Measurements from ENCODE around the gene MAP3K1. TPM values are rescaled to one million over a fixed set of nuclear protein-coding genes. Genes with fewer than 3 reads are reported as not detected.
A peak's percentile ranks its signal among the peaks of the same experiment; 100 is the strongest.

MAP3K1 gene
- total RNA-seq, 2 experiments from 2014 or later: 20.5 to 20.6 TPM

DNA sequence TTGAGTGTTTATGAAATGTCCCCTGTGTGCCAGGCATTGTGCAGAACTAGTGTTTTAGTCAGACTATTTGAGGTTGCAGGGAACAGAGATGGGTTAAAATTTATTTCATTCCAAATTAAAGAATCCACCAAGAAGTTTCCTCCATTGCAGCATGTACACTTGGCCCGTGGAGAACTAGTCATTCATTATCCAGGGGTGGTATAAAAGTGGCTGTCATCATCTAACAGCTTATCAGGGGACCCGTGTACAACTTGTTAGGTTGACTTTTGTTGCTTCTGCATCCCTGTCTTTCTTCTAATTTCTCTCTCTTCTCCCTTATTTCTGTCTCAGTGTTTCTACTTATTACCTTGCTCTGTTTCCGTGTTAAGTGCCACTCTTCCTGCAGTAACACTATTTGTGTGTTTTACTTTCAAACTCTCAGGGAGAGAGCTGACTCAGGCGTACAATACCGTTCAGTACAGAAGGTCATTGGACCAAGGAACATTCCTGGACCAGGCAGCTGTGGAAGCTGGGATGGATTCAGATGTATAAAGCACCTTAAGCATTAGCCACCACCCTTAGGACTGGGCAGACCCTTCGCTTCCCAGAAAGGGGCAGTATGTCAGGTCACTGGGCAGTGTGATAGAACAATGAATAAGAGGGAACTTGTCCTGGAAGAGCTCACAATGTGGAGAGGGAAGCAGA, 36.1 kb downstream of the MAP3K1 start:
- Mint-ChIP-seq H3K4me1 (ENCODE audit: low read depth) (peaks cover 84% of the 10 kb centered on the region), H3K27me3 (no peaks in the 10 kb centered on the region), H3K36me3 (no peaks in the 10 kb centered on the region), H3K27ac (peak overlapping the region; percentile 36), H3K9me3 (no peaks in the 10 kb centered on the region), H3K4me3 (no peak overlapping the region)
- no peak for DNase-seq
- intact Hi-C loops (cut with micrococcal nuclease): no loop called here
- CTCF ChIA-PET: interaction anchor here (1.1 to 1.2 kb wide), 2 partner anchors 10 to 287 kb away, joined by 3 to 4 read pairs; no protein-coding TSS in a partner anchor
- POLR2A ChIA-PET: interaction anchor here (1.3 kb wide), 1 partner anchor 9 kb away, joined by 4 read pairs; no protein-coding TSS in a partner anchor

DNA sequence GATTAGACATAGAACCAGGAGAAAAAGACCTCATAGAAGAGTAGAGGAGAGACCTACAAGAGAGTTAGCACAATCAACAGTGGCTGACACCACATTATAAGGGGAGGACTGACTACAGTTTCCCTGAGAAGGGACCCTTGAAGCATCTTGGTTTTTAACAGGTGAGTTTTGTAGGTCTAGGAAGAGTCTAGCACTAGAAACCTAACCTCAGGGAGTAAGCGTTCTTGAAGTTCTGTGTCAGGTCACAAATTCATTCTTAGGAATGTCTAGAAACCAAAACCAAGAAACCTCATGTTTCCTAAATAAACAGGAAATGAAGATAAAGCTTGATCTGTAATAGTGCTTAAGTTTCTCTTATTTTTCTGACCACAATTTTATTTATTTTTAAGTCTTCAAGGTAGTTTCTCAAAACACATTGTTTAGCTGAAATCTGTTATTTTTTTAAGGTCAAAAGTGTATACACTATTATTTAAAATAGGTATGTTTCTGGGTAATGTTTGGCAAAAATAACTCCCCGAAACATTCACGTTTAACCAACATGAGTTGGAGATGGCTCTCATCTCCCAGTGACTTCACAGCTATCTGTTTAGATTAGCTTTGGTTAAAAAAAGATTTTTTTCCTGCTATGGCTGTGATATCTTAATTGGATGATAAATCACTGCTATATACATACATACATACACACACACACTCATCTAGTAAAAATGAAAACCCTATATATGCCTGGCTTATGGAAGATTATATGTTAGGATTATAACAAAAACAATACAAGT, 37.1 kb downstream of the MAP3K1 start:
- Mint-ChIP-seq H3K9me3 (no peaks in the 10 kb centered on the region), H3K4me3 (peak overlapping the region; percentile 17), H3K4me1 (ENCODE audit: low read depth) (peaks cover 78% of the 10 kb centered on the region), H3K36me3 (no peaks in the 10 kb centered on the region), H3K27me3 (no peaks in the 10 kb centered on the region), H3K27ac (peak overlapping the region; percentile 61)
- intact Hi-C loops (cut with micrococcal nuclease): no loop called here
- DNase-seq: no peak
- POLR2A ChIA-PET: interaction anchor here (1.3 kb wide), 1 partner anchor 10 kb away, joined by 4 read pairs; no protein-coding TSS in a partner anchor
- CTCF ChIA-PET: interaction anchor here (1.0 to 1.2 kb wide), 4 partner anchors 11 to 581 kb away, joined by 3 to 4 read pairs (median 4); no protein-coding TSS in a partner anchor

DNA sequence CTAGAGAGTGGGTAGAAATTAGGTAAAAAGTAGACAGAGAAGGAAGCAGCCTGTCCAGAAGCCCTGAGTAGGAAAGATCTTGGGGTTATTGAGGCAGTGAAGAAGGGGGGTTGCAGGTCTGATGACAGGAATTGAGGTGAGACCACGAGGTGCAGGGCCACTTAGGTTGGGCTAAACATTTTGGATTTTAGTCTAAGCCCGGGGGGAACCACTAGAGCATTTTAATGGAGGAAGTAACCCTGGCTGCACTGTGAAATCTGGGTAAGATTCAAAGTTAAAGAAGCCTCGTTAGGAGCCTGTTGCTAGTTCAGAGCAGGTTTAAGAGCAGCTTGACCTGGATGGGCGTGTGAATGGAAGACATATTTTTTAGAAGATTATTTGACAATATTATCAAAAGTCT, 38.3 kb downstream of the MAP3K1 start:
- DNase-seq: no peak
- no peaks in the 10 kb centered on the region for H3K9me3 Mint-ChIP-seq
- H3K36me3 Mint-ChIP-seq: peaks cover 2% of the 10 kb centered on the region
- CTCF ChIA-PET: interaction anchor here (1.0 kb wide), 1 partner anchor 167 kb away, joined by 3 read pairs; no protein-coding TSS in a partner anchor
- POLR2A ChIA-PET: no interaction called here
- peaks cover 68% of the 10 kb centered on the region for H3K4me1 Mint-ChIP-seq (ENCODE audit: low read depth)
- intact Hi-C loops (cut with micrococcal nuclease): no loop called here
- H3K4me3 Mint-ChIP-seq: no peak overlapping the region
- H3K27ac Mint-ChIP-seq: peak overlapping the region; percentile 46
- H3K27me3 Mint-ChIP-seq: no peaks in the 10 kb centered on the region

DNA sequence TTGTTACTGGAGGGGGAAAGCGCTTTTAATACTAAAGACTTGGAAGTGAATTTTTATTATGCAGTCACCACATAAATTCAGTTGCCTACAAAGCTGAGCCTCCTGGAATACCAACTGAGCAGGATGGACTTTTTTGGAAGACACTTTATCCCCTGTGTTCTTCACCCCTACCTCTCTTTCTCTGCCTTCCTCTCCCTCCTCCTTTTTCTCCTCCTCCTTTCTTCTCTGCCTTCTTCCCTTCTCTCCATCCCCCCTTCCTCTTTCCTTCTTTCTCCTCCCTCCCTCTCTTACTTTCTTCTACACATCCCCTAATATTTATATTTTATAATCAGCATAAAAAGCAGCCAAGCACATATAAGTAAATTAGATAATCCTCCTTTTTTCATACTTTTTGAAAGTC, 39.6 kb downstream of the MAP3K1 start:
- DNase-seq: no peak
- ChIA-PET POLR2A (no interaction called here), CTCF (interaction anchor here (1.5 to 2.8 kb wide), 2 partner anchors 28 to 584 kb away, joined by 5 to 9 read pairs; no protein-coding TSS in a partner anchor)
- H3K4me3 Mint-ChIP-seq: no peak overlapping the region
- intact Hi-C loops (cut with micrococcal nuclease): no loop called here
- H3K27me3 Mint-ChIP-seq: no peaks in the 10 kb centered on the region
- H3K36me3 Mint-ChIP-seq: peaks cover 2% of the 10 kb centered on the region
- H3K27ac Mint-ChIP-seq: peak overlapping the region; percentile 72
- H3K4me1 Mint-ChIP-seq (ENCODE audit: low read depth): peaks cover 56% of the 10 kb centered on the region
- H3K9me3 Mint-ChIP-seq: no peaks in the 10 kb centered on the region

DNA sequence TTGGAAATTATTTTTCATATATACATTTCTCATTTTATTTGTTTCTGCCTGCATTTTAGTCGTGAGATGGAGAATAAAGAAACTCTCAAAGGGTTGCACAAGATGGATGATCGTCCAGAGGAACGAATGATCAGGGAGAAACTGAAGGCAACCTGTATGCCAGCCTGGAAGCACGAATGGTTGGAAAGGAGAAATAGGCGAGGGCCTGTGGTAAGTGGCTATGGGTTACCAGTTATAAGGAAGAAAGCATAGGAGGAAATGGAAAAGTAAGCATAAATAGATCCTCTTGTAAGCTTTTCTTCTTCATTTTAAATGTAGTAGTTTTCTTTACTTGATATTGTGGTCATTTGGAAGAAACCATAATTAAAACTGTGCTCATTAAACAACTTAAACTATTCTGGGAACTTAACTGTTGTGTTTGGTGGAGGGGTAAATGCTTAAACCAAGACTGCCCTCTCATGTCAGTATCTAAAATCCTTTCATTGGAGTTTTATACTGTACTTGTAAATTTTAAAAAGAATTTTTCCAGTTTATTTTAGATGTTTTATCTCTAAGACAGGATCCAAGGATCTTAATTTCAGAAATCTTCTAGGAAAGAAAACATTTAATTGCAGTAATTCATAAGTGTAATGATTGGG, 41.3 kb downstream of the MAP3K1 start:
- POLR2A ChIA-PET: no interaction called here
- CTCF ChIA-PET: interaction anchor here (0.7 to 2.8 kb wide), 3 partner anchors 18 to 585 kb away, joined by 3 to 10 read pairs (median 9); no protein-coding TSS in a partner anchor
- Mint-ChIP-seq H3K27ac (peak overlapping the region; percentile 16), H3K4me1 (ENCODE audit: low read depth) (peaks cover 47% of the 10 kb centered on the region), H3K9me3 (no peaks in the 10 kb centered on the region), H3K4me3 (no peak overlapping the region), H3K27me3 (no peaks in the 10 kb centered on the region), H3K36me3 (peaks cover 12% of the 10 kb centered on the region)
- intact Hi-C loops (cut with micrococcal nuclease): no loop called here
- no peak for DNase-seq

DNA sequence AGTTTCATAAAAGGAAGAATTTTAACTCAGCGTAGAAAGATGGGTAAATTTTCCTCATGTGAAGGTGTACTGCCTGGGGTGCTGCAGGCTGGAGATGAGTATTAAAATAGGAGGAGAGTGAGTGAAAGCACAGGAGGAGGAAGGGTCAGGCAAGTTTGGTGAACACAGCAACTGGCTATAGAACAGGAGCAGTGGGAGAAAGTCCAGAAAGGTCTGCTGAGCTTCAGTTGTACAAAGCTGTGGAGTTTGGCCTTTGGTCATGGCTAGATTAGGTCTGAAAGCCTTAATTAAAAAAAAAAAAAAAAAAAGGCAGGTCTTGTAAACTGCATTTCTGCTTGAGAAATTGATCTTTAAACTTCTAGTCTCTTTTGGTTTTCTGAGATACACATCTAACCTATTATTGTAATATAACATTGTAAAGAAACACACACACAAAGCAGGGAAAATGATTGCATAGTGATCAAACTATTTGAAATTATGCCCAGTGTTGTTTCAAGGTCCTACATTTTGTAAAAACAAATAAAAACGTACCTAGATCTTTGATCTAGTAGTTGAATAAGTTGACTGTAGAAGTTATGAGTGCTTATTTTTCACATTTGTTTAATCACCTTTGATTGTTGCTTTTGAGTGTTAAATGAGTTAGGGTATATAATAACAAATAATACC, 43.6 kb downstream of the MAP3K1 start:
- no peak overlapping the region for H3K4me3 Mint-ChIP-seq
- POLR2A ChIA-PET: interaction anchor here (0.5 kb wide), 1 partner anchor 592 kb away, joined by 3 read pairs; no protein-coding TSS in a partner anchor
- H3K27me3 Mint-ChIP-seq: no peaks in the 10 kb centered on the region
- no peaks in the 10 kb centered on the region for H3K9me3 Mint-ChIP-seq
- H3K4me1 Mint-ChIP-seq (ENCODE audit: low read depth): peaks cover 35% of the 10 kb centered on the region
- H3K27ac Mint-ChIP-seq: no peak overlapping the region
- peaks cover 20% of the 10 kb centered on the region for H3K36me3 Mint-ChIP-seq
- intact Hi-C loops (cut with micrococcal nuclease): no loop called here
- CTCF ChIA-PET: interaction anchor here (1.0 to 2.0 kb wide), 2 partner anchors 21 to 588 kb away, joined by 5 to 6 read pairs; no protein-coding TSS in a partner anchor
- DNase-seq: no peak

DNA sequence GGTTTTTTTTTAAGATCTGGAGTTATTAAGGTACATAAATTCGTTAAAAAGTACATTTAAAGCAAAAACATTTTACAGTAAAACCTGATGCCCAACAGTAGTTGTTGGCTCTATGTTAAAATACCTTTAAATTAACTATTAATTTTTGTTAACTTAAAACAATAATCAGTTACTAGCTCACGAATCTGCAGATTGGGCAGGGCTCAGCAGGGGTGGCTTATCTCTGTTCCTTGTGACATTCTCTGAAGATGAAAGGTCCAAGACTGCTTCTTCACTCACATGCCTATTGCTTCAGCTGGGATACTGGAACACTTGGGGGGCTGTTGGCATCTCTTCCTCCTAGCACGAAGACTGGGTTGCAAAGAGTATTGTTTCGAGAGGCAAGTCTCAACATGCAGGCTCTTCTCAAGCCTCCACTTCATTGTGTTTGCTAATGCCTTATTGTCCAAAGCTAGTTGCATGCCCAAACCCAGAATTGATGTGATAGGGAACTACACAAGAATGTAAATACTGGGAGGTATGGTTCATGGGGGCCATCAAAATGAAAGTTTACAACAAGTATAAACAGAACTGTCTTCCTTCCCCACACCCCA, 46.6 kb downstream of the MAP3K1 start:
- intact Hi-C loops (cut with micrococcal nuclease): no loop called here
- Mint-ChIP-seq H3K4me3 (no peak overlapping the region), H3K9me3 (no peaks in the 10 kb centered on the region), H3K27ac (no peak overlapping the region), H3K36me3 (peaks cover 28% of the 10 kb centered on the region), H3K27me3 (no peaks in the 10 kb centered on the region), H3K4me1 (ENCODE audit: low read depth) (peaks cover 14% of the 10 kb centered on the region)
- CTCF ChIA-PET: interaction anchor here (0.8 to 0.9 kb wide), 2 partner anchors 35 to 591 kb away, joined by 3 to 4 read pairs; no protein-coding TSS in a partner anchor
- no peak for DNase-seq
- POLR2A ChIA-PET: no interaction called here

DNA sequence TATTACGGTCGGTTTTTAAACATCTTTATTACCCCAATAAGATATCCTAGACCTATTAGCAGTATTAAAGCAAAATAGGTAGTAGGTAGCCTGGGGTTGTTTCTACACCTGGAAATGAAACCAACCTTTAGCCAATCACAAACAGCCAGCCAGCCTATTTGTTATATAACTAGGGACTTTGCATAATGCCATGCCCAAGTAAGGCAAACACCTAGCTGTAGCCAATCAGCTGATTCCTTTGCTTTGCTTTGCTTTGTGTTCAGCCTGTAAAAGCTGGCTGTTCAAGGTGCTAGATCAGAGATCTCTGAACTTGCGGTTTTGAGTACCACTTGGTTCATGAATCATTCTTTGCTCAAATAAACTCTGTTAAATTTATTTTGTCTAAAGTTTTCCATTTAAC, 47.6 kb downstream of the MAP3K1 start:
- CTCF ChIA-PET: interaction anchor here (1.0 kb wide), 1 partner anchor 24 kb away, joined by 3 read pairs; no protein-coding TSS in a partner anchor
- POLR2A ChIA-PET: no interaction called here
- intact Hi-C loops (cut with micrococcal nuclease): no loop called here
- H3K27me3 Mint-ChIP-seq: no peaks in the 10 kb centered on the region
- H3K9me3 Mint-ChIP-seq: no peaks in the 10 kb centered on the region
- H3K27ac Mint-ChIP-seq: no peak overlapping the region
- no peak overlapping the region for H3K4me3 Mint-ChIP-seq
- DNase-seq: no peak
- peaks cover 28% of the 10 kb centered on the region for H3K36me3 Mint-ChIP-seq
- peaks cover 14% of the 10 kb centered on the region for H3K4me1 Mint-ChIP-seq (ENCODE audit: low read depth)

DNA sequence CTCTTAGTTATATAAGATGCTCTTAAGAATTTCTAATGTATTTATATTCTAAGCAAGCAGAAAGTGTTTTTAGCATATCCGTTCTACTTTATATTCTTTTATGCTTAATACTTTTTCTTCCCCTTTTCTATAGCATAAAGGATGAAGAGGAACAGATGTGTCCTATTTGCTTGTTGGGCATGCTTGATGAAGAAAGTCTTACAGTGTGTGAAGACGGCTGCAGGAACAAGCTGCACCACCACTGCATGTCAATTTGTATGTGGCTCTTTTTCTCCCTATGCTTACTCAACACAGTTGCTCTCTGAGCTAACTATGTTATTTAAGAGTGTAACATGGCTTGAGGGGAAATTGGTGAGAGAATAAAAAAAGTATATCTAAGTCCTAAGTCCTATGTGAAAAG, 56.4 kb downstream of the MAP3K1 start:
- H3K4me3 Mint-ChIP-seq: no peak overlapping the region
- no peaks in the 10 kb centered on the region for H3K9me3 Mint-ChIP-seq
- no peaks in the 10 kb centered on the region for H3K27me3 Mint-ChIP-seq
- CTCF ChIA-PET: interaction anchor here (1.4 kb wide), 1 partner anchor 34 kb away, joined by 4 read pairs; no protein-coding TSS in a partner anchor
- peaks cover 33% of the 10 kb centered on the region for H3K4me1 Mint-ChIP-seq (ENCODE audit: low read depth)
- DNase-seq: no peak
- intact Hi-C loops (cut with micrococcal nuclease): no loop called here
- POLR2A ChIA-PET: no interaction called here
- peaks cover 28% of the 10 kb centered on the region for H3K36me3 Mint-ChIP-seq
- peak overlapping the region; percentile 0 for H3K27ac Mint-ChIP-seq

DNA sequence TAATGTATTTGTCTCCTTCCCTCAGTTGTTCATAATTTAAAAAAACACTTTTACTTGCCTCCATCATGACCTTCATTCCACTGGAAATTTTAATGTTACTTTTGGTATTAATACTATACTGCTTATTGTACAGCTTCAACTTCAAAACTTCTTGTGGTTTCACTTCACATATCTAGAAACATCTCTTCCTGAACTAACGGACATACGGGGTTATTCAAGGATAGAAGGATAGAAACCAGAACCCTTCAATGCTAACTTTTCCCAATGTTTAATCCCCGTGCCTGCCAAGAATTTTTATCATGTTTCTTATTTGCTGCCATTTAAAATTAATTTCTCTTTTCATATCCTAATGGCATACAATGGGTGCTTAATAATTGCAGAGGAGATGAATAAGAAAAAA, 57.7 kb downstream of the MAP3K1 start:
- Mint-ChIP-seq H3K4me3 (no peak overlapping the region), H3K9me3 (no peaks in the 10 kb centered on the region), H3K4me1 (ENCODE audit: low read depth) (peaks cover 36% of the 10 kb centered on the region), H3K27ac (peak overlapping the region; percentile 35), H3K36me3 (peaks cover 31% of the 10 kb centered on the region), H3K27me3 (no peaks in the 10 kb centered on the region)
- intact Hi-C loops (cut with micrococcal nuclease): no loop called here
- CTCF ChIA-PET: interaction anchor here (1.3 to 1.5 kb wide), 3 partner anchors 34 to 609 kb away, joined by 4 to 5 read pairs (median 4); no protein-coding TSS in a partner anchor
- no peak for DNase-seq
- POLR2A ChIA-PET: no interaction called here

DNA sequence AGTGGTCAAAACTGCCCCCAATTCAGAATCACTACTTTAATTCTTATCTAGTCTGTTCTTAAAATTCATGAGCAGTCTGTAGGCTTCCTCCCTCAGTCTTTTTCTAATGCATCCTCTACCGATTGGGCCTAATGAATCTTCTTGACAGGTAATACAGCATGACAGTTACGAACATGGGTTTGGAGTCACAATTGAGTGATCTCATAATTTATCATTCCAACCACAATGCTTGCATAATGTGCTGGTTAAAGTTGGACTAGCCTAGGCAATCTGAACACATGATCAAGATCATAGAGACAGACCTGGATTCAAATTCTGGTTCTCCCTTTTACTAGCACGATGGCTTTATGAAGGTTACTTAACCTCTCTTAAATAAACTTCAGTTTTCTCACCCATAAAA, 61.0 kb downstream of the MAP3K1 start:
- POLR2A ChIA-PET: no interaction called here
- H3K27ac Mint-ChIP-seq: no peak overlapping the region
- intact Hi-C loops (cut with micrococcal nuclease): no loop called here

More for the DNA sequence above, 61.0 kb downstream of the MAP3K1 start:
- CTCF ChIA-PET: no interaction called here
- Mint-ChIP-seq H3K27me3 (no peaks in the 10 kb centered on the region), H3K4me3 (no peak overlapping the region), H3K4me1 (ENCODE audit: low read depth) (peaks cover 27% of the 10 kb centered on the region), H3K9me3 (no peaks in the 10 kb centered on the region), H3K36me3 (peaks cover 33% of the 10 kb centered on the region)
- no peak for DNase-seq
